ENCODE results near the gene COPB2. TPM values are rescaled to one million over a fixed set of nuclear protein-coding genes. Genes with fewer than 3 reads are reported as not detected.

The COPB2 gene
- total RNA-seq, 1 experiment from 2014 or later, result 95.8 TPM

DNA sequence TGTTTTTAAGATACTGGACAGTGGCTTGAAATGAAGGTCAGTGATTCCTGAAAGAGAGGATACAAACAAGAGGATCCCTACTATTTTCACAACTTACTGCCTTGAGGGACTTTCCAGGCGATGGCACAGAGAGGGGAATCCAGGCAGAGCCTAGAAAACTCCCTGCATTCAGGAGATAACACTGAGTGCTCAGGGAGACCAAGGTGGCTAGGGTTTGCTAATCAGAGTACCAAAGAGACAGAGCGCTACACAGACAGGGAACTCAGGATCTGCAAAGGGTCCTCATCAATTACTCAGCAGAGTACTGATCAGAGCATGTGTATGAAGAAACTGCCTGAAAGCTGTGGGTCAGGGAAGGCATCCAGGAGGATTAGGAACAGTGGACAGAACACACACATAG lies 57.4 kb downstream of the COPB2 start:
- DNase-seq (no peak), ATAC-seq (no peak)
- peaks cover 4% of the 10 kb centered on the region; the same call in 1 of the 2 replicates for H3K4me1 ChIP-seq (ENCODE audit: insufficient read depth, low read length)
- no peaks in the 10 kb centered on the region for H3K36me3 ChIP-seq (ENCODE audit: low read depth, low read length)
- H3K79me2 ChIP-seq (ENCODE audit: low read length), result no peaks in the 10 kb centered on the region
- H3K27ac ChIP-seq (ENCODE audit: low read length), result no peak overlapping the region
- intact Hi-C loops (cut with micrococcal nuclease), result no loop called here
- ChIA-PET CTCF (no interaction called here), POLR2A (ENCODE audit: unreplicated experiment) (no interaction called here)
- H3K9ac ChIP-seq (ENCODE audit: low read length), result no peak overlapping the region
- TF ChIP-seq, protein P1, sequence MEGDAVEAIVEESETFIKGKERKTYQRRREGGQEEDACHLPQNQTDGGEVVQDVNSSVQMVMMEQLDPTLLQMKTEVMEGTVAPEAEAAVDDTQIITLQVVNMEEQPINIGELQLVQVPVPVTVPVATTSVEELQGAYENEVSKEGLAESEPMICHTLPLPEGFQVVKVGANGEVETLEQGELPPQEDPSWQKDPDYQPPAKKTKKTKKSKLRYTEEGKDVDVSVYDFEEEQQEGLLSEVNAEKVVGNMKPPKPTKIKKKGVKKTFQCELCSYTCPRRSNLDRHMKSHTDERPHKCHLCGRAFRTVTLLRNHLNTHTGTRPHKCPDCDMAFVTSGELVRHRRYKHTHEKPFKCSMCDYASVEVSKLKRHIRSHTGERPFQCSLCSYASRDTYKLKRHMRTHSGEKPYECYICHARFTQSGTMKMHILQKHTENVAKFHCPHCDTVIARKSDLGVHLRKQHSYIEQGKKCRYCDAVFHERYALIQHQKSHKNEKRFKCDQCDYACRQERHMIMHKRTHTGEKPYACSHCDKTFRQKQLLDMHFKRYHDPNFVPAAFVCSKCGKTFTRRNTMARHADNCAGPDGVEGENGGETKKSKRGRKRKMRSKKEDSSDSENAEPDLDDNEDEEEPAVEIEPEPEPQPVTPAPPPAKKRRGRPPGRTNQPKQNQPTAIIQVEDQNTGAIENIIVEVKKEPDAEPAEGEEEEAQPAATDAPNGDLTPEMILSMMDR (conservative IDR thresholded peaks at IDR 0.05; ENCODE audit: low read depth, low read length), result no peak
- TF ChIP-seq EZH2 (IDR thresholded peaks at IDR 0.05; ENCODE audit: low read length, unreplicated experiment) (no peak), EZH2phosphoT487 (IDR thresholded peaks at IDR 0.05; ENCODE audit: borderline replicate concordance, low read length) (no peak)
- H3K9me3 ChIP-seq (ENCODE audit: low read length), result no peaks in the 10 kb centered on the region
- peaks cover 22% of the 10 kb centered on the region for H3K27me3 ChIP-seq (ENCODE audit: low read length)
- H3K4me2 ChIP-seq (ENCODE audit: low read length), result no peak overlapping the region
- no peaks in the 10 kb centered on the region for H3F3A ChIP-seq (ENCODE audit: low read length, unreplicated experiment)
- H3K4me3 ChIP-seq (ENCODE audit: low read length), result no peak overlapping the region
- no TSS peak for BruUV-seq (replicated peaks)
- no peak overlapping the region for H2AFZ ChIP-seq (ENCODE audit: low read length)
- no peaks in the 10 kb centered on the region for H3K9me2 ChIP-seq (replicated peaks; ENCODE audit: low read length)
- H4K20me1 ChIP-seq (ENCODE audit: low read length), result no peaks in the 10 kb centered on the region

DNA sequence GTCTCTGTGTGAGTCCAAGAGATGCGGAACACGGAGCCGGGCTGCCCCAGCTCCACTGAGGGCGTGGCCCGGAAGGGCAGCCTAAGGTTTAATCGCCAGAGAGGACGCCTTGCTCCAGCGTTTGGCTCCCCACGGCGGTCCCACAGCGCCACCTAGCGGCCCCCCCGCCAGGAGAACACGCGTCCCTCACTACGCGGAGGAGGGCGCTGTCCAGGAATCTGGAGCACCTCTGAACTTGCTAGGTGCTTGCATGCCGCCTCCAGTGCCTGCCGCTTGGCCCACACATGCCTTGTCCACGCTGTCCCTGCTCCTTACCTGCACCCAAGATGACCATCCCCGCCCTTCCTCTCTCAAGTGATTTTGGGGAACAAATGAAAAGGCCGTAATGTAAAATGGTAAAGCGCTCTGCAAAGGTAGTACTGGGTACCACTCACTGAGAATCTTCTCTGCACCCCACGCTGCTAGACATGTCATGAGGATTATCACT lies 60.0 kb downstream of the COPB2 start:
- Histone ChIP-seq H3K4me2 (ENCODE audit: low read length) (peak overlapping the region; percentile 81), H3K9me2 (replicated peaks; ENCODE audit: low read length) (no peaks in the 10 kb centered on the region), H3K79me2 (ENCODE audit: low read length) (no peaks in the 10 kb centered on the region), H3K4me3 (ENCODE audit: low read length) (no peak overlapping the region), H3K9ac (ENCODE audit: low read length) (no peak overlapping the region), H3K4me1 (ENCODE audit: insufficient read depth, low read length) (peaks cover 4% of the 10 kb centered on the region; the same call in 1 of the 2 replicates), H3F3A (ENCODE audit: low read length, unreplicated experiment) (no peaks in the 10 kb centered on the region), H3K27me3 (ENCODE audit: low read length) (peaks cover 22% of the 10 kb centered on the region), H3K9me3 (ENCODE audit: low read length) (no peaks in the 10 kb centered on the region), H2AFZ (ENCODE audit: low read length) (peak overlapping the region; percentile 63), H3K27ac (ENCODE audit: low read length) (no peak overlapping the region), H4K20me1 (ENCODE audit: low read length) (no peaks in the 10 kb centered on the region), H3K36me3 (ENCODE audit: low read depth, low read length) (no peaks in the 10 kb centered on the region)
- CTCF ChIA-PET, result interaction anchor here (0.6 to 0.9 kb wide), 4 partner anchors 13 to 218 kb away, joined by 3 to 15 read pairs (median 5); no protein-coding TSS in a partner anchor
- no TSS peak for BruUV-seq (replicated peaks)
- ATAC-seq (peak; percentile 97), DNase-seq (peak; percentile 85)
- POLR2A ChIA-PET (ENCODE audit: unreplicated experiment), result no interaction called here
- intact Hi-C loops (cut with micrococcal nuclease), result loop anchor here (2.0 to 10.0 kb wide), 4 partner anchors 41 to 392 kb away; no protein-coding TSS in a partner anchor
- TF ChIP-seq, protein P1 (conservative IDR thresholded peaks at IDR 0.05; ENCODE audit: low read depth, low read length), result peak; percentile 97
- no peak for TF ChIP-seq EZH2phosphoT487 (IDR thresholded peaks at IDR 0.05; ENCODE audit: borderline replicate concordance, low read length)

DNA sequence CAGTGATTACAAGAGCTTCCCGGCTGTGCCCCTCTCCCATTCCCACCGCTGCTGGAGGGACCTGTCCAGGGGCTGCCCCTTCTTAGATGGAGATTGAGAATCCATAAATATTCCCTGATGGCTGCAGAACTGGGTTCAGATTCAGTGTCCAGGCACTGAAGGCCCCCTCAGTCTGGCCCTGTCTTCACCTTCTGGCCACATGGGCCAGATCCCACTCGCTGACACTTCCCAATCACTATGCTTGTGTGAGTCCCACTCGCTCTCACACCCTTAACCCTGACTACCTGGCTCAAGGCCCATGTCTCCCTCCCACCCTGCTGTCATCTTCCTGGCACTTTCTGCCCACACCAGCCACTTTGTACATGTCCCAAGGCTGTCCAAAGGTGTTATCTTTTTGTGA lies 61.1 kb downstream of the COPB2 start:
- H3K9me3 ChIP-seq (ENCODE audit: low read length), result no peaks in the 10 kb centered on the region
- no TSS peak for BruUV-seq (replicated peaks)
- no peak overlapping the region for H3K4me3 ChIP-seq (ENCODE audit: low read length)
- H3K4me2 ChIP-seq (ENCODE audit: low read length), result no peak overlapping the region
- H3K36me3 ChIP-seq (ENCODE audit: low read depth, low read length), result no peaks in the 10 kb centered on the region
- TF ChIP-seq EZH2 (IDR thresholded peaks at IDR 0.05; ENCODE audit: low read length, unreplicated experiment) (no peak), EZH2phosphoT487 (IDR thresholded peaks at IDR 0.05; ENCODE audit: borderline replicate concordance, low read length) (no peak)
- TF ChIP-seq, protein P1 (conservative IDR thresholded peaks at IDR 0.05; ENCODE audit: low read depth, low read length), result no peak
- no peaks in the 10 kb centered on the region for H3K79me2 ChIP-seq (ENCODE audit: low read length)
- ATAC-seq, result no peak
- no peaks in the 10 kb centered on the region for H4K20me1 ChIP-seq (ENCODE audit: low read length)
- intact Hi-C loops (cut with micrococcal nuclease), result loop anchor here (2.0 to 10.0 kb wide), 4 partner anchors 40 to 391 kb away; no protein-coding TSS in a partner anchor
- no peaks in the 10 kb centered on the region for H3F3A ChIP-seq (ENCODE audit: low read length, unreplicated experiment)
- H3K27ac ChIP-seq (ENCODE audit: low read length), result no peak overlapping the region
- H3K27me3 ChIP-seq (ENCODE audit: low read length), result peaks cover 22% of the 10 kb centered on the region
- no peaks in the 10 kb centered on the region for H3K9me2 ChIP-seq (replicated peaks; ENCODE audit: low read length)
- H2AFZ ChIP-seq (ENCODE audit: low read length), result no peak overlapping the region
- POLR2A ChIA-PET (ENCODE audit: unreplicated experiment), result no interaction called here
- no peak for DNase-seq
- no peak overlapping the region for H3K9ac ChIP-seq (ENCODE audit: low read length)
- CTCF ChIA-PET, result no interaction called here
- peaks cover 4% of the 10 kb centered on the region; the same call in 1 of the 2 replicates for H3K4me1 ChIP-seq (ENCODE audit: insufficient read depth, low read length)

All from PC-3 (cell line).